Measurements from ENCODE around the gene GMNN. TPM values are rescaled to one million over a fixed set of nuclear protein-coding genes. Genes with fewer than 3 reads are reported as not detected.

GMNN gene
- total and polyA plus RNA-seq, 2 donors (not counting 1 experiment from before 2014, with no cell fraction given) = 3.8 to 7.3 TPM

DNA sequence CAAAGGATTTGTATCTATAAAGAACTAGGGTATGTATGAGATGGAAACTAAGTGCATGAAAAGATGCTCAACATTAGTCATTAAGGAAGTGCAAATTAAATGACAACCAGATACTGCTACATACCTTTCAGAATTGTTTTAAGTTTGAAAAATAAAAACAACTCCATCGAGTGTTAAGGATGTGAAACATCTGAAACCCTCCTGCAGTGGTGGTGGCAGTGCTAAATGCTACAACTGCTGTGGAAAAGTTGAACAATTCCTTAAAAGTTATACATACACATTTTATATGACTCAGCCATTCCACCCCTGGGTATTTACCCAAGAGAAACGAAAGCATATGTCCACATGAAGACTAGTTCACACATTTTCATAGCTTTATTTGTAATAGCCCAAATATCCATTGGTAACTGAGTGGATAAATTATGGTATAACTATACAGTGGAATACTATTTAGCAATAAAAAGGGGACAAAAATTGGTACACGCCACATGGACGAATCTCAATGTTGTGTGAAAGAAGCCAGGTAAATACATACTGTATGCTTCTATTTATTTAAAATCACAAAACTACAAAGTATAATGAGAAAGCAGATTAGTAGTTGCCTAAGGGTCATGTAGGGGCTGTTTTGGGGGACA lies 13.4 kb downstream of the GMNN start:
- DNase-seq (no peak), ATAC-seq (ENCODE audit: low read depth) (no peak)
- Histone ChIP-seq H3K4me2 (replicated peaks; ENCODE audit: low read depth, low read length, poor library complexity, severe bottlenecking) (no peak overlapping the region), H3K79me2 (ENCODE audit: control insufficient read depth, insufficient read depth, low read length) (no peaks in the 10 kb centered on the region), H3K4me1 (ENCODE audit: control insufficient read depth in 2 of 2, insufficient read depth in 2 of 2, low read length in 2 of 2) (no peaks in the 10 kb centered on the region), H3K27me3 (replicated peaks in 1 of 4; ENCODE audit: control extremely low read depth in 1 of 4, control insufficient read depth in 3 of 4, insufficient read depth in 4 of 4, low read length in 3 of 4) (no peaks in the 10 kb centered on the region), H3K9me3 (ENCODE audit: control extremely low read depth in 1 of 3, control insufficient read depth in 2 of 3, insufficient read depth in 1 of 3, low read length in 2 of 3) (no peaks in the 10 kb centered on the region), H3K27ac (ENCODE audit: low read length in 2 of 2) (no peak overlapping the region), H3K4me3 (ENCODE audit: control extremely low read depth in 1 of 5, extremely low read depth in 1 of 5, insufficient read depth in 1 of 5, low read depth in 2 of 5, low read length in 4 of 5) (no peak overlapping the region), H2AFZ (ENCODE audit: insufficient read depth, low read depth, low read length, poor library complexity, severe bottlenecking) (no peak overlapping the region), H3K36me3 (replicated peaks in 1 of 2; ENCODE audit: control extremely low read depth in 1 of 2, control insufficient read depth in 1 of 2, extremely low read depth in 1 of 2, insufficient read depth in 2 of 2, low read length in 1 of 2) (peaks cover 5 to 11% of the 10 kb centered on the region in 2 experiments), H3K9ac (ENCODE audit: low read length) (no peak overlapping the region), H4K20me1 (ENCODE audit: control insufficient read depth, insufficient read depth, low read length, poor library complexity, severe bottlenecking) (no peaks in the 10 kb centered on the region)
- TF ChIP-seq CTCF (IDR thresholded peaks at IDR 0.05) (no peak), EZH2 (IDR thresholded peaks at IDR 0.05; ENCODE audit: borderline replicate concordance, insufficient read depth, low read depth, low read length, poor library complexity, severe bottlenecking) (no peak)
- Mint-ChIP-seq H3K9me3 (ENCODE audit: insufficient read depth) (no peaks in the 10 kb centered on the region), H3K4me1 (no peaks in the 10 kb centered on the region), H3K4me3 (no peak overlapping the region), H3K27me3 (no peaks in the 10 kb centered on the region), H3K27ac (no peak overlapping the region)
- ChIA-PET CTCF (no interaction called here), POLR2A (no interaction called here)
- WGBS (ENCODE audit: insufficient coverage) = no CpG with 5 or more reads among the region's 4 CpGs
- intact Hi-C loops (cut with micrococcal nuclease) = no loop called here

DNA sequence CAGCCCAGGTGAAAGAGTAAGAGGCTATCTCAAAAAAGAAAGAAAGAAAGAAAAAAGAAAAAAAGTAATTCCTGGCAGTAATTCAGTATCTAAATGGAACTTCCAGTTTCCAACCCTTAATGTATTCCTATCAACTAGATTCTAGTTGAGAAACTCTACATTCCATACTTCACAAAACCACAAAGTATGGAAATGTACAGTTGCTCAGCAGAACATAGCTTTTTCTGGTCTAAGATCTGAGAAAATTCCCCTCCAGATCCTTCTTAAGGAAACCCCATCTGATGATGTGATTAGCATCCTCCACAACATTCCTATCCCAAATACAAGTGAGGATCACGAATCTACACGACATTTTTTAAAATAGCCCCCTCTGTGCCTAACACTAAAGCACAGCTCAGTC lies 20.4 kb downstream of the GMNN start:
- CTCF ChIA-PET = no interaction called here
- no peak overlapping the region for H3K27ac Mint-ChIP-seq
- WGBS (ENCODE audit: insufficient coverage) = no CpG with 5 or more reads among the region's 2 CpGs

More for the DNA sequence above, 20.4 kb downstream of the GMNN start:
- no peak overlapping the region for H3K9ac ChIP-seq (ENCODE audit: low read length)
- Mint-ChIP-seq H3K4me1 (no peaks in the 10 kb centered on the region), H3K9me3 (ENCODE audit: insufficient read depth) (no peaks in the 10 kb centered on the region), H3K4me3 (no peak overlapping the region), H3K27me3 (no peaks in the 10 kb centered on the region)
- no peaks in the 10 kb centered on the region for H3K27me3 ChIP-seq (replicated peaks in 1 of 4; ENCODE audit: control extremely low read depth in 1 of 4, control insufficient read depth in 3 of 4, insufficient read depth in 4 of 4, low read length in 3 of 4)
- TF ChIP-seq EZH2 (IDR thresholded peaks at IDR 0.05; ENCODE audit: borderline replicate concordance, insufficient read depth, low read depth, low read length, poor library complexity, severe bottlenecking) (no peak), CTCF (IDR thresholded peaks at IDR 0.05) (no peak)
- no peaks in the 10 kb centered on the region for H3K4me1 ChIP-seq (ENCODE audit: control insufficient read depth in 2 of 2, insufficient read depth in 2 of 2, low read length in 2 of 2)
- no peaks in the 10 kb centered on the region for H3K36me3 ChIP-seq (replicated peaks in 1 of 2; ENCODE audit: control extremely low read depth in 1 of 2, control insufficient read depth in 1 of 2, extremely low read depth in 1 of 2, insufficient read depth in 2 of 2, low read length in 1 of 2)
- H3K9me3 ChIP-seq (ENCODE audit: control extremely low read depth in 1 of 3, control insufficient read depth in 2 of 3, insufficient read depth in 1 of 3, low read length in 2 of 3) = no peaks in the 10 kb centered on the region
- no peak overlapping the region for H3K4me3 ChIP-seq (ENCODE audit: control extremely low read depth in 1 of 5, extremely low read depth in 1 of 5, insufficient read depth in 1 of 5, low read depth in 2 of 5, low read length in 4 of 5)
- POLR2A ChIA-PET = no interaction called here
- no peak overlapping the region for H3K27ac ChIP-seq (ENCODE audit: low read length in 2 of 2)
- no peaks in the 10 kb centered on the region for H4K20me1 ChIP-seq (ENCODE audit: control insufficient read depth, insufficient read depth, low read length, poor library complexity, severe bottlenecking)
- no peaks in the 10 kb centered on the region for H3K79me2 ChIP-seq (ENCODE audit: control insufficient read depth, insufficient read depth, low read length)
- intact Hi-C loops (cut with micrococcal nuclease) = no loop called here
- H3K4me2 ChIP-seq (replicated peaks; ENCODE audit: low read depth, low read length, poor library complexity, severe bottlenecking) = no peak overlapping the region
- H2AFZ ChIP-seq (ENCODE audit: insufficient read depth, low read depth, low read length, poor library complexity, severe bottlenecking) = no peak overlapping the region
- DNase-seq = no peak
- ATAC-seq (ENCODE audit: low read depth) = no peak
